Parathyroid adenoma (tissue), 2 donors: Measurements from ENCODE around the gene RNASEH2B.

Experiments
- H2AFZ ChIP-seq: fragments of 300-600 bp; sonication (generic); one replicate; pipeline ENCODE4 v1.7.0; 2017; ENCODE audit warnings: antibody characterized with exemption, mild to moderate bottlenecking
- H3K27ac ChIP-seq: fragments of 300-600 bp; sonication (generic); one replicate; pipeline ENCODE4 v1.7.0; 2017
- H3K27me3 ChIP-seq: fragments of 300-600 bp; sonication (generic); one replicate; pipeline ENCODE4 v1.7.0; 2017; ENCODE audit warnings: low read length; ENCODE audit not compliant: control insufficient read depth, insufficient read depth
- H3K36me3 ChIP-seq: fragments of 300-600 bp; sonication (generic); one replicate; pipeline ENCODE4 v1.7.0; 2017; ENCODE audit warnings: low read length; ENCODE audit not compliant: control insufficient read depth, insufficient read depth
- H3K4me1 ChIP-seq: fragments of 300-600 bp; sonication (generic); one replicate; pipeline ENCODE4 v1.7.0; 2017; ENCODE audit warnings: control low read depth
- H3K4me2 ChIP-seq: fragments of 300-600 bp; sonication (generic); one replicate; pipeline ENCODE4 v1.7.0; 2017; ENCODE audit warnings: low read length
- H3K4me3 ChIP-seq: fragments of 300-600 bp; sonication (generic); one replicate; pipeline ENCODE4 v1.7.0; 2017; ENCODE audit warnings: low read depth, low read length
- H3K79me2 ChIP-seq: fragments of 300-600 bp; sonication (generic); one replicate; pipeline ENCODE4 v1.7.0; 2017; ENCODE audit warnings: control low read depth
- H3K9ac ChIP-seq: fragments of 300-600 bp; sonication (generic); one replicate; pipeline ENCODE4 v1.7.0; 2017; ENCODE audit warnings: mild to moderate bottlenecking
- H3K9me3 ChIP-seq: fragments of 300-600 bp; sonication (generic); one replicate; pipeline ENCODE4 v1.7.0; 2017; ENCODE audit warnings: low read length; ENCODE audit not compliant: control insufficient read depth
- CTCF ChIP-seq: fragments of 300-600 bp; sonication (generic); IDR thresholded peaks from one replicate; pipeline ENCODE4 v1.7.0; 2017; ENCODE audit warnings: antibody characterized with exemption, mild to moderate bottlenecking
- donor health status: primary hyperparathyroidism.

The RNASEH2B gene

GRCh38 chr13:50957620-50958019, 48.0 kb downstream of the RNASEH2B start:
- Histone ChIP-seq H3K9ac (no peak overlapping the region), H3K9me3 (no peaks in the 10 kb centered on the region), H2AFZ (no peak overlapping the region), H3K4me1 (no peaks in the 10 kb centered on the region), H3K4me3 (no peak overlapping the region), H3K27ac (no peak overlapping the region), H3K79me2 (no peaks in the 10 kb centered on the region), H3K4me2 (no peak overlapping the region), H3K36me3 (no peaks in the 10 kb centered on the region), H3K27me3 (no peaks in the 10 kb centered on the region)
- TF ChIP-seq CTCF, result no peak

- H3K9me3 ChIP-seq, result no peaks in the 10 kb centered on the region
- no peaks in the 10 kb centered on the region for H3K36me3 ChIP-seq
- H3K27me3 ChIP-seq, result no peaks in the 10 kb centered on the region
- no peaks in the 10 kb centered on the region for H3K79me2 ChIP-seq
- H3K27ac ChIP-seq, result no peak overlapping the region
- H3K4me3 ChIP-seq, result no peak overlapping the region
- H3K9ac ChIP-seq, result no peak overlapping the region
- no peak overlapping the region for H3K4me2 ChIP-seq
- TF ChIP-seq CTCF, result no peak
- H3K4me1 ChIP-seq, result no peaks in the 10 kb centered on the region
- no peak overlapping the region for H2AFZ ChIP-seq
Measured at GRCh38 chr13:50969691-50970090, 60.1 kb downstream of the RNASEH2B start.

GRCh38 chr13:50970956-50971355, 61.4 kb downstream of the RNASEH2B start:
- Histone ChIP-seq H3K9ac (no peak overlapping the region), H3K36me3 (no peaks in the 10 kb centered on the region), H2AFZ (no peak overlapping the region), H3K79me2 (no peaks in the 10 kb centered on the region), H3K27ac (no peak overlapping the region), H3K27me3 (no peaks in the 10 kb centered on the region), H3K4me1 (no peaks in the 10 kb centered on the region), H3K4me2 (no peak overlapping the region), H3K9me3 (no peaks in the 10 kb centered on the region), H3K4me3 (no peak overlapping the region)
- no peak for TF ChIP-seq CTCF

GRCh38 chr13:50974268-50974667, 64.7 kb downstream of the RNASEH2B start:
- H3K36me3 ChIP-seq, result no peaks in the 10 kb centered on the region
- no peaks in the 10 kb centered on the region for H3K27me3 ChIP-seq
- H3K9ac ChIP-seq, result no peak overlapping the region
- H3K9me3 ChIP-seq, result no peaks in the 10 kb centered on the region
- no peaks in the 10 kb centered on the region for H3K4me1 ChIP-seq
- H3K4me3 ChIP-seq, result no peak overlapping the region
- H3K79me2 ChIP-seq, result no peaks in the 10 kb centered on the region
- TF ChIP-seq CTCF, result no peak
- no peak overlapping the region for H3K27ac ChIP-seq
- no peak overlapping the region for H3K4me2 ChIP-seq
- H2AFZ ChIP-seq, result no peak overlapping the region

- Histone ChIP-seq H3K27me3 (no peaks in the 10 kb centered on the region), H3K79me2 (no peaks in the 10 kb centered on the region), H3K36me3 (no peaks in the 10 kb centered on the region), H3K9ac (no peak overlapping the region), H3K4me2 (no peak overlapping the region), H3K27ac (no peak overlapping the region), H3K9me3 (no peaks in the 10 kb centered on the region), H3K4me1 (no peaks in the 10 kb centered on the region), H2AFZ (no peak overlapping the region), H3K4me3 (no peak overlapping the region)
- TF ChIP-seq CTCF, result no peak
Measured at GRCh38 chr13:50979187-50979586, 69.6 kb downstream of the RNASEH2B start.
